HG02763 (cell line): Measurements from ENCODE around the gene MSX2.

Source experiments
- ATAC-seq: cut with Tn5 transposase; IDR thresholded peaks from one replicate; pipeline ENCODE4 v1.9.1; 2021; ENCODE audit warnings: mild to moderate bottlenecking, moderate library complexity; ENCODE audit not compliant: unreplicated experiment

The MSX2 gene

DNA sequence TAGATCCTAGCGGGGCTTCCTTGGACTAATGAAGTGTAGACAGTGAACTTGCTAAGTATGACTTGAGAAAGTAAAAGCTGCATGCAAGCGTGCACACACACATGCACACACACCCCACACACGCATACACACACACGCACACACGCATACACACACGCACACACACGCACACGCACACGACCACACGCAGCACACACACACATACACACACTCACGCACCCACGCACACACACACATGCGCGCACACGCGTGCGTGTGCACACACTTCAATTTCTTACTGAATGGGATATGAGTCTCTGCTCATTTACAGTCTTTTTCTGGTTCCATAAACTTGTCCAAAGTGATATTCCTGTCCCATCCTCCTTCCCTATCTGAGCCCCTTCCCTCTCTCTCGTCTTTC lies 41.2 kb downstream of the MSX2 start:
- no peak for ATAC-seq

DNA sequence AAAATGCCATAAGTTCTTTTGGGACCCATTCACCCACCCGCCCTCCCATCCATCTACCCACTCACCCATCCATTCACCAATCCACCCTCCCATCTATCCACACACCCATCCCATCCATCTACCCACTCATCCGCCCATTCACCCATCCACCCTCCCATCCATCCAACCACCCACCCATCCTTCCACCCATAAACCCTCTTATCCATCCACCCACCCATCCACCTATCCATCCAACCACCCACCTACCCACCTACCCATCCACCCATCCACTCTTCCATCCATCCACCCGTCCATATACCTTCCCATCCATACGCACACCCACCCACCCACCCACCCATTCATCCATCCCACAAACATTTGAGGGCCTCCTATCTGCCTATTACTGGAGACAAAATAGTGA lies 43.3 kb downstream of the MSX2 start:
- no peak for ATAC-seq

GRCh38 chr5:174769005-174769404 lies 44.6 kb downstream of the MSX2 start:
- ATAC-seq, result no peak

GRCh38 chr5:174773371-174773770 lies 49.0 kb downstream of the MSX2 start:
- no peak for ATAC-seq

GRCh38 chr5:174775081-174775480 lies 50.7 kb downstream of the MSX2 start:
- no peak for ATAC-seq

GRCh38 chr5:174777111-174777510 lies 52.7 kb downstream of the MSX2 start:
- no peak for ATAC-seq

DNA sequence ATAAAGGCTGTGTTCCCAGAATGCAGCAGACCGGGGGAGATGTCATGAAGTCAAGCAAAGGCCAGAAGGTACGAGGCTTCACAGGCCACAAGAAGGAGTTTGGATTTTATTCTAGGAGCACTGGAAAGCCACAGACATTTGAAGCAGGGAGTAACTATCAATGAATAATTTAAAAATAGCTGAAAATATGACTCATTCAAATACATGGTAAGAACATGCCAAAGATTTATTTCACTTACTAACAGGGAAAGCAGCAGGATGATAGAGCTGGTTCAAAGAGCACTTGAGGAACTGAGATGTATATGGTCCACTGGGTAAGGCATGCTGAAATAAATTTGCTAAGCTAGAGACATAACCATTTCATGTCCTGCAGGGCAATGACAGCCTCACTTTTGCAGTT lies 53.2 kb downstream of the MSX2 start:
- no peak for ATAC-seq
